ENCODE measurements around the gene GATA2. TPM values are rescaled to one million over a fixed set of nuclear protein-coding genes. Genes with fewer than 3 reads are reported as not detected.

GATA2 gene
- total RNA-seq, 6 donors from 2014 or later = 17.8 to 97.0 (median 63.0) TPM

DNA sequence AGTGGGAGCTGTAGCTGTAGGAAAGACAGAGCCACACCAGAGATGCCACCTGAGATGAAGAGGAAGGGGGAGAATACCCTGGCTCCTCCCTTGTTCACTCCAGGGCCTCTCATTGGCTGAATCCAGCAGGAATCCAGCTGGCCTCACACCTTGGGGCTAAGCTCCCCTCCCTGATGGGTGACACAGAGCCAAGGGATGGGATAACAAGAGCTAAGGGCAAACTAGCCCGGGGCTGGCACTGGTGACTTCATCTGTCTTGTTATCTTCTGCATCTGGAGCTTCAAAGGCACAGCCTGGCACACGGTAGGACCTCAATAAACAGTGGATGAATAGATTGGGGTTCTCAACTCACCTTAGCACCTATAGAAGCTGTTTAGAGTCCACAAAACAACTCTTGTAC, 13.8 kb upstream of the GATA2 start:
- no peak overlapping the region for H3K4me3 ChIP-seq
- WGBS, 2 donors = 68 to 77% methylated on average over 2 of the region's 2 CpGs
- TF ChIP-seq POLR2AphosphoS5 (IDR thresholded peaks at IDR 0.05) = no peak
- TF ChIP-seq POLR2A (IDR thresholded peaks at IDR 0.05) = no peak
- TF ChIP-seq EP300 (IDR thresholded peaks at IDR 0.05) = no peak
- TF ChIP-seq, protein P1, sequence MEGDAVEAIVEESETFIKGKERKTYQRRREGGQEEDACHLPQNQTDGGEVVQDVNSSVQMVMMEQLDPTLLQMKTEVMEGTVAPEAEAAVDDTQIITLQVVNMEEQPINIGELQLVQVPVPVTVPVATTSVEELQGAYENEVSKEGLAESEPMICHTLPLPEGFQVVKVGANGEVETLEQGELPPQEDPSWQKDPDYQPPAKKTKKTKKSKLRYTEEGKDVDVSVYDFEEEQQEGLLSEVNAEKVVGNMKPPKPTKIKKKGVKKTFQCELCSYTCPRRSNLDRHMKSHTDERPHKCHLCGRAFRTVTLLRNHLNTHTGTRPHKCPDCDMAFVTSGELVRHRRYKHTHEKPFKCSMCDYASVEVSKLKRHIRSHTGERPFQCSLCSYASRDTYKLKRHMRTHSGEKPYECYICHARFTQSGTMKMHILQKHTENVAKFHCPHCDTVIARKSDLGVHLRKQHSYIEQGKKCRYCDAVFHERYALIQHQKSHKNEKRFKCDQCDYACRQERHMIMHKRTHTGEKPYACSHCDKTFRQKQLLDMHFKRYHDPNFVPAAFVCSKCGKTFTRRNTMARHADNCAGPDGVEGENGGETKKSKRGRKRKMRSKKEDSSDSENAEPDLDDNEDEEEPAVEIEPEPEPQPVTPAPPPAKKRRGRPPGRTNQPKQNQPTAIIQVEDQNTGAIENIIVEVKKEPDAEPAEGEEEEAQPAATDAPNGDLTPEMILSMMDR (IDR thresholded peaks at IDR 0.05) = no peak
- H3K9me3 ChIP-seq = no peaks in the 10 kb centered on the region
- H3K27ac ChIP-seq = no peak overlapping the region
- H3K36me3 ChIP-seq = no peaks in the 10 kb centered on the region
- ATAC-seq (ENCODE audit: low FRiP score in 2 of 2) (no peak), DNase-seq (no peak)
- H3K27me3 ChIP-seq = no peaks in the 10 kb centered on the region
- H3K4me1 ChIP-seq = no peaks in the 10 kb centered on the region

DNA sequence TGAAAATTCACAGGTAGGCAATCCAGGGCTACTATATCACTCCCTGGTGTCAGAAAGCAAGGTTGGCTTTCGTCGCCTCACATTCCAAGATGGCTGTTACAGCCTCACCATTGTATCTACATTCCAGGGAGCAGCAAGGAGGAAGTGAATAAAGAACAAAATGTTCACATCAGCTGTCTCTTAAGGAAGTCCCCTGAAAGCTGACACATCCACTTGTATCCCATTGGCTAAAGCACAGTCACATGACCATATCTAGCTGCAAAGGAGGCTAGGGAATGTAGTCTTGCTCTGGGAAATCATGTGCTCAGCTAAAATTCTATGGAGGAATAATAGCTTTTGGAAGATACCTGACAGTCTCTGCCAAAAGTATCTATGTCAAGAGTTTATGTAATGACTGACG, 12.8 kb upstream of the GATA2 start:
- Histone ChIP-seq H3K36me3 (no peaks in the 10 kb centered on the region), H3K4me1 (no peaks in the 10 kb centered on the region), H3K27me3 (no peaks in the 10 kb centered on the region), H3K27ac (no peak overlapping the region), H3K4me3 (no peak overlapping the region), H3K9me3 (no peaks in the 10 kb centered on the region)
- ATAC-seq (ENCODE audit: low FRiP score in 2 of 2) = no peak
- 75 to 94% methylated on average over 3 of the region's 3 CpGs for WGBS, 2 donors
- no peak for DNase-seq
- TF ChIP-seq, protein P1 (IDR thresholded peaks at IDR 0.05) = no peak
- TF ChIP-seq EP300 (IDR thresholded peaks at IDR 0.05) (no peak), POLR2A (IDR thresholded peaks at IDR 0.05) (no peak), POLR2AphosphoS5 (IDR thresholded peaks at IDR 0.05) (no peak)

DNA sequence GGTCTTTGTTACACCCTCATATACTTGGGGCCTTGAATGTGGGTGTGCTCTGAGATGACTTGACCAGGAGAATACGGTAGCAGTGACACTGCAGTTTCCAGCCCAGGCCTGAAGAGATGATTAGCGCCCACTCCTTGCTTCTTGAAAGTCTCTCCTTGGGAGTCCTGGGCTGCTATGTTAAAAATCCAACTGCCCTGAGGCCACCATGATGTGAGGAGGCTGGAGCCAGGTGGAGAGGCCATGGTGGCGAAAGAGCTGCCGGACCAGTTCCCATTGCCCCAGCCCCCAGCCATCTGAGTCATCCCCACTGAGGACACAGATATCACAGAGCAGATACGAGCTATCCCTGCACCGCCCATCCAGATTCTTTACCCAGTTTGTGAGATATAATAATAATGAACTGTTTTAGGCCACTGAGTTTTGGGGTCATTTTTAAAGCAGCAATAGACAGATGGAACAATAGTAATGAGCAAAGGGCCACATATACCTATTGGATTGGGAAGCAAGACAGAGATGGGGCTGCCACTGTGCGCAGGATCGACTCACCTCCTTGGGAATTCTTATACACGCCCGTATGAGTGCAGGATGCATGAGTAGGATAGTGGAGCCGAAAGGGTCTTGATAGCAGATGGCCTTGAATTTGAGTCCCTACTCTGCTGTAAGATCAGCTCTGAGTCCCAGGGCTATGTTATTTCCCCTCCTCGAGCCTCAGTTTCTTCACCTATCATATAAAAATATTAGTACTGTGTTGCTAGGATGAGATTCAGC, 12.1 kb upstream of the GATA2 start:
- Histone ChIP-seq H3K27ac (no peak overlapping the region), H3K27me3 (no peaks in the 10 kb centered on the region), H3K36me3 (no peaks in the 10 kb centered on the region), H3K4me3 (no peak overlapping the region), H3K9me3 (no peaks in the 10 kb centered on the region), H3K4me1 (no peaks in the 10 kb centered on the region)
- DNase-seq (no peak), ATAC-seq (ENCODE audit: low FRiP score in 2 of 2) (no peak)
- 90 to 93% methylated on average over 11 to 12 of the region's 12 CpGs for WGBS, 2 donors
- TF ChIP-seq POLR2A (IDR thresholded peaks at IDR 0.05) = no peak
- TF ChIP-seq, protein P1 (IDR thresholded peaks at IDR 0.05) = no peak
- TF ChIP-seq EP300 (IDR thresholded peaks at IDR 0.05) = no peak

DNA sequence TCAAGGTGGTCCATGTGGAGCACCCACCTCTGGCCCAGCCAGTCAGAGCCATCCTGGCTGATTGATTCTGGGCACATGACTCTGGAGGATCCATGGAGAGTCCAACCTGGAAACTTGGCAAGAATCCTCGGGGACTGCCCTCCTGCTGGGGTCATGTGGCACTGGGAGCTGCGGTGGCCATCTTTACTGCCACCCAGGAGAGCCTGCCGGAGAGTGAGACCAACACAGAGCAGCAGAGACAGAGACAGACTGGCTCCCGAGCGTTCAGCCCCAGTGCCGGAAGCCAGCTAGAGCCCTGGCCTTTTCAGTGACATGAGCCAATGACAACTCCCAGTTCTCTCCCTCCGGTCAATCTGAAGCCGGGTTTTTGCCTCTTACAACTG, 11.5 kb upstream of the GATA2 start:
- ATAC-seq (ENCODE audit: low FRiP score in 2 of 2) (no peak), DNase-seq (no peak)
- TF ChIP-seq POLR2A (IDR thresholded peaks at IDR 0.05) (no peak), POLR2AphosphoS5 (IDR thresholded peaks at IDR 0.05) (no peak), EP300 (IDR thresholded peaks at IDR 0.05) (no peak)
- TF ChIP-seq, protein P1 (IDR thresholded peaks at IDR 0.05) = no peak

More for the DNA sequence above, 11.5 kb upstream of the GATA2 start:
- no peak overlapping the region for H3K27ac ChIP-seq
- no peak overlapping the region for H3K4me3 ChIP-seq
- H3K27me3 ChIP-seq = no peaks in the 10 kb centered on the region
- 96 to 100% methylated on average over 1 to 8 of the region's 8 CpGs for WGBS, 2 donors
- no peaks in the 10 kb centered on the region for H3K4me1 ChIP-seq
- H3K9me3 ChIP-seq = no peaks in the 10 kb centered on the region
- no peaks in the 10 kb centered on the region for H3K36me3 ChIP-seq
